NCI-H460 (cell line): ENCODE measurements around the gene PSMA3. TPM values are rescaled to one million over a fixed set of nuclear protein-coding genes. Genes with fewer than 3 reads are reported as not detected.

Source experiments
- DNase-seq: peaks from one replicate; pipeline ENCODE4 v3.0.0-alpha.2; 2016; ENCODE audit warnings: low read depth; ENCODE audit errors: extremely low read depth
- small RNA-seq, 2 experiments: library from RNA; depleted of rRNA; stranded (forward); fragments of <200 nt; gene quantifications; one replicate each; pipeline ENCODE3, GENCODE V24; 2014
- total RNA-seq: library from RNA; depleted of rRNA; stranded (reverse); fragments of >200 nt; shearing (Covaris generic); gene quantifications from 2 replicates; pipeline ENCODE4 v1.2.3, GENCODE V29; 2014; rRNA removed

The PSMA3 gene
- total RNA-seq, 1 experiment from 2014 or later: 260 TPM

DNA sequence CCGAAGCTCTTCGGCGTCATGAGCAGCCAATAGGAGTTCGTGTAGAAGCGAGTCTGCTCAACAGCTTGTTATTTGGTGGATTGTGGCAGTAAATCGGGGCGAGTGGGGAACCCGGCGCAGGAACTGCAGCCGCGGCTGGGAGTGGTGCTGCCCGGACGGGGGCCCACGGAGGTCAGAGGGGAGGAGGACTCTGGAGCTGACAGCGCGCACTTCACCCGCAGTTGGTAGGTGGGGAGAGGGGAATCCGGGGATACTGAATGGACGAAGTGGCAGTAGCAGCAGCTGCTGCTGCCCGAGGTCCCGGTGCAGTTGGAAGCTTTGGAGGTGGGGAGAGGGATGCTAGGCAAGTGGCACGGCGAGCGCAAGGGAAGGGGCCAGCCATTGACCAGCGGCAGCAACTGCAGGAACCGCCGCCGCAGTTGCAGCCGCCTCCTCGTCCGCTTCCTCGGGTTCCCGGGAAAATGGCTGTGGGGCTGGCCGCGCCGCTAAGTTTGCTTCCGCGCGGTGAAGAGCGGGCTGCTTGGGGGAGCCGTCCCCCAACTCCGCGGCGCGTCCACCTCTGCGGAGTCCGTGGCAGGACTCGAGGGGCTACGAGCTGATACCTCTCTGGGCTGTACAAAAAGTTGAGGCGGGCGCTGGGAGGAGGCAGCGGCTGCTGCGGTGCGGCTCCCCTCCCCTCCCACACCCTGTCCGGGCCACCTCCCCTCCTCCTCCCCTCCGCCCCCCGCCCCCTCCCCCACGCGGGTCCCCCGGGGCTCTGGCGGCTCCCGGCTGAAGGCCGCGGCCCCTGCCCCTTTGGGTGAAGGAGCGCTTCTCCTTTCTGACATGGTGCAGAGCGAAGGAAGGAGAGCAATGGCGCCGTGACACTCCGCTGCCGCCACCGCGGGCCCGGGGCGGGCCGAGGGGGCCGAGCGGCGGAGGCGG, 54.1 kb downstream of the PSMA3 start, which contains the start of gene ARID4A:
Gene ARID4A, plus strand, starts transcription at position 79 of the 924 bp plus-strand sequence. CDS start 1,300 bp downstream, outside the sequence.
- no peak for DNase-seq

DNA sequence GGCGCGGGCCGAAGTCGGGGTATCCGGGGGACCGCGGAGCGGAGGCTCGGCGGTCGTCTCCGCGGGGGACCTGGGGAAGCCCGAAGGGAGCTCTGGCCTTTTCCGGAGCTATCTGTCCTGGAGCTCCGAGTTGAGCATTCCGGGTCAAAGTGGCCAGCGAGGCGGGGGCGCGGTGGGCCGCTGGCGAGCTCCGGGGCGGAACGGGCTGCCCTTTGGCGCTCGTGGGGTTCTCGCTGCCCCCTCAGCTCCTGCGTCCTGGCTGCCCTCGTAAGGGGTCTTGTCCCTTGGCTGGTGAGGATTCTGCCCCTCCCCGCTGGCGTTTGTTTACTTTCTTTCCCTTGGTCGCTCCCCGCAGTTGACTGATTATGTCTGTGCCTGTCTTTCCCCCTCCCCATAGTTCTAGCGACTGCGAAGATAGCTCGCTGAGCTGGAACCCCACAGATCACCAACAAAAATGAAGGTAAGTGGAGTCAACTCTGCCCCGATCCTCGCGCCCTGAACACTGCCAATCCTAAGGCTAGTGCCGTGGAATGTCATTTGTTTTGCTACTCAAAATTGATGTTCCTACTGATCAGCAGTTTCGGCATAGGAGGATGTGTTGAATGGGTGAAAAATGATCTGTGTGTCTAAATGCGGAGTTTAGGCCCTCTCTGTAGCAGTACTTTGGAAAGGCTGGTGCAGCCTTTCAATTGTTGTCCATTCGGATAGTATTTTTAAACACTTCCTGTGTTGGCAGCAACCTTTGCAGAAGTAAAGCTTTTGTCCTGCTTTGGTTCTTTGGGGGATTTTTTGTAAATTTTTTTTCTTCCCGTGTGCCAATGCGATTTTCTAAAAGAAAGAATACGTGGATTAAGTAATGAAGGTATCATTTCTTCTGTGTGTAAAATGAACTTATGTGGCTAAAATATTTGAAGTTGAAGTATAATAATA, 55.0 kb downstream of the PSMA3 start:
- DNase-seq: no peak

DNA sequence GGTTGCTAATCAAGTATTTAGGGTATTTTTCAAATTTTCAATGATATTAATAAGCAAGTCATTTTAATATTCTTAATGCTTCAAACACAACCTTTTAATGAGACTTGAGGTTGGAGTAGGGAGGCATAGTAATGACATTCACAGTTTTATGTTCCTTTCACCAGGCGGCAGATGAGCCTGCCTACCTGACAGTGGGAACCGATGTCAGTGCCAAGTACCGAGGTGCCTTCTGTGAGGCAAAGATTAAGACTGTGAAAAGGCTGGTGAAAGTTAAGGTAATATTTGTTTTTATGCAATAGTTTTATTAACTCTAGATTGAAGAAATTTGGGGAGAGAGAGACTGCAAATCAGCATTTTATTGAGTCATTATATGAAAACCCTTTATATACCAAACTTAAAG, 56.8 kb downstream of the PSMA3 start:
- no peak for DNase-seq

DNA sequence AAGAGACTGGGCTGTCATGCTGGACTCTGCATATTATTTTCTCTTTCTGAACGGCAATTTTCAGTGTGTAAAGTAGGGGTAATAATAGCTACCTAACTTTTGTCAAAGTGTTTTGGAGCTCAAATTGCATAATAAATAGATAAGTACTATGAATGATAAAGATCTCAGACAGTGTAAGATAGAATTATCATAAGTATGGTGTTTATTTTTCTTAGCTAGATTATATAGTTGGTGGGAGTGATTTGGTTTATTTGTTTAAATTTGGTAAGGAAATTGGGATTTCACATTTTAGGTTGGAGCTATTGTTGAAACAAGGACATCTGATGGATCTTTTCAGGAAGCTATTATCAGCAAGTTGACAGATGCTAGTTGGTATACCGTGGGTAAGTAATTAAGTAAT, 61.1 kb downstream of the PSMA3 start:
- no peak for DNase-seq

DNA sequence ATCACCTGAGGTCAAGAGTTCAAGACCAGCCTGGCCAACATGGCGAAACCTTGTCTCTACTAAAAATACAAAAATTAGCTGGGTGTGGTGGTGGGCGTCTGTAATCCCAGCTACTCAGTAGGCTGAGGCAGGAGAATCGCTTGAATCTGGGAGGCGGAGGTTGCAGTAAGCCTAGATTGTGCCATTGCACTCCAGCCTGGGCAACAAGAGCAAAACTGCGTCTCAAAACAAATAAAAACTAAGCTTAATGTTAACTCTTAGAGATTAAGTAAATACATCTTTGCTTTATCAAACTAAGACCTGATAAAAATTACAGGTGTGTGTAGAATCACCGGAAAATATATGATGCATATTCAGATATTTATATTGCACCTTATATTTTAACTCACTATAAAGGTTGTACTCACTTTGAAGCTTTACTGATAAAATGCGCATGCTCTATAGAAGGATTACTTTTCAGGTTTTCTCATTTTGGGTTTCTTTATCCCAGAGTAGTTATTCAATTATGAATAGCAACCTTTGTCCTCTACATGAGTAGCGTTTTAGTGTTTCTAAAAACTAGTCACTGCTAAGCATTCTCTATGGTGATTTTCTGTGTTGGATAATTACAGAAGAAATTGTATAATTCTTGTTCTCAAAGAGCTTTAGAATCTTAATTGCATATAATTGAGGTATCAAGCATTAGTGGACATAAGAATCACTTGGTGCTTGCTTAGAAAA, 63.1 kb downstream of the PSMA3 start:
- no peak for DNase-seq

DNA sequence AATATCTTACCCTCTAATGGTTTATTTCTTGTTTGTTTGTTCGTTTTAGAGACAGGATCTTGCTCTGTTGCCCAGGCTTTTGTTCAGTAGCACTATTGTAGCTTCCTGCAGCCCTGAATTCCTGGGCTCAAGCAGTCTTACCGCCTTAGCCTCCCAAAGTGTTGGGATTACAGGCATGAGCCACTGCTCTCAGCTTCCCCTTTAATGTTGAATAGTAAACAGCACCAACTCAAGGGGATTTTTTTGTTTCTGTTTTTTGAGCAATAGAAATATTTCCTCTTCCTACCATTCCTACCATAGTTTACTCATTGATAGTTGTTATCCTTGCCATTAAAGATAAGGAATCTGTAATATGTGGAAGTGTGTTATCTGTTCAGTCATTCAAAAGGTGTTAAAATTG, 64.4 kb downstream of the PSMA3 start:
- no peak for DNase-seq

DNA sequence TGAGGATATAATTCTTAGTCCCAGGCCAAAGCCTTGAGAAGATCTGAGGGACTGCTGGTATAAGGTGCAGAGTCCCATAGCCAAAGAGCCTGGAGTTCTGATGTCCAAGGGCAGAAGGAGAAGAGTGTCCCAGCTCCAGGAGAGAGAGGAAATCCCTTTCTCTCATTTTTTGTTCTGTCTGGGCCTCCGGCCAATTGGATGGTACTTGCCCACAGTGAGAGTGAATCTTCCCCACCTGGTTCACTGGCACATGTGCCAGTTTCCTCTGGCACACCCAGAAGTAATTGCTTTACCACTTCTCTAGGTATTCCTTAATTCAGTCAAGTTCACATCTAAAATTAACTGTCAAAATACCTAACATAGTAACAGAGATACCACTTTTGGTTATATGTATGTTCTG, 69.1 kb downstream of the PSMA3 start:
- DNase-seq: no peak

DNA sequence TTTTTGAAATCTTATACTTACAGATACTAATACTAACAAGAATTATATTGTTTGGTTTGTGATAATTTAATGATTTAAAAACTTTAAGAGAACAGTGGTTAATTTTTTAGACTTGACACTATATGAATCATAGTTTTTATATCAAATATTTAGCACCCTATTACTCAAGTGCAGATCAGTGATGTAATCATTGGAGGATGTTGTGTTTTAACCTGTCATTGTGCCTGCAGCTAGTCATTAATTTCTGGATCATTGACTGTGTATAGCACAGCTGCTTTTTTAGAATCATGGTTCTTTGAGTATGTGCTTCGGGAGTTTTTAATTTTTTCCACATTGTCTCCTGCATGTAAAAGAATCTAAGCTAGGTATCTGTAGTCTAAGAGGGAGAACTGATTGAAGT, 71.0 kb downstream of the PSMA3 start:
- DNase-seq: peak; percentile 17

Small RNAs within 50 kb of the gene (small RNA-seq; reads per million reads assigned to genes)
- gene RNU6-341P: 0 reads per million in 2 experiments

Other genes with a start within 250 kb of the PSMA3 start
- gene ARMH4, start 92.6 kb upstream of the PSMA3 start, total RNA-seq: 0.23 and 1.2 TPM in 2 replicates
- 93.4 and 101 TPM in 2 replicates for gene ACTR10, start 44.7 kb upstream of the PSMA3 start, total RNA-seq
- 8.0 and 8.1 TPM in 2 replicates for gene ARID4A, start 53.7 kb downstream of the PSMA3 start, total RNA-seq
- gene TOMM20L, start 151.1 kb downstream of the PSMA3 start, total RNA-seq: not detected in 2 replicates
- gene TIMM9, start 182.7 kb downstream of the PSMA3 start, total RNA-seq: 118 and 128 TPM in 2 replicates
- gene KIAA0586, start 182.9 kb downstream of the PSMA3 start, total RNA-seq: 23.6 and 27.2 TPM in 2 replicates